DMS53 treated with DMSO at 0.1 percent for 48 hours (cell line): Measurements from ENCODE around the gene OSBP2.
"Not testable (repeated sequence)": the region's sequence is repeated elsewhere in the genome, so short reads cannot be mapped to it uniquely, and the experiment has no call there.

ENCODE experiments used
- DNase-seq: peaks from one replicate; lab custom pipeline; 2025; ENCODE audit not compliant: unreplicated experiment; lab: John Stamatoyannopoulos, UW

The OSBP2 gene

GRCh38 chr22:30679895-30680690 lies 14.6 kb upstream of the OSBP2 start:
- DNase-seq = not testable (repeated sequence)

- DNase-seq = no peak
Measured at GRCh38 chr22:30680991-30681770, 13.5 kb upstream of the OSBP2 start.

- DNase-seq = no peak
Measured at GRCh38 chr22:30681831-30682230, 12.8 kb upstream of the OSBP2 start.

GRCh38 chr22:30685178-30685577 lies 9.5 kb upstream of the OSBP2 start:
- no peak for DNase-seq

- no peak for DNase-seq
Measured at GRCh38 chr22:30687358-30687757, 7.3 kb upstream of the OSBP2 start.

- no peak for DNase-seq
Measured at GRCh38 chr22:30689622-30690021, 5.1 kb upstream of the OSBP2 start.

GRCh38 chr22:30691204-30691603 lies 3.5 kb upstream of the OSBP2 start:
- DNase-seq = no peak

- DNase-seq = peak; percentile 13
Measured at GRCh38 chr22:30694171-30694639, 469 bp upstream of the OSBP2 start.

GRCh38 chr22:30695351-30695851 lies 727 bp downstream of the OSBP2 start:
- DNase-seq = no peak

GRCh38 chr22:30695871-30696655 lies 1.4 kb downstream of the OSBP2 start:
- no peak for DNase-seq

- DNase-seq = no peak
Measured at GRCh38 chr22:30697975-30698374, 3.3 kb downstream of the OSBP2 start.

- DNase-seq = no peak
Measured at GRCh38 chr22:30701872-30702271, 7.2 kb downstream of the OSBP2 start.

- no peak for DNase-seq
Measured at GRCh38 chr22:30702856-30703255, 8.2 kb downstream of the OSBP2 start.

GRCh38 chr22:30704978-30705377 lies 10.3 kb downstream of the OSBP2 start:
- DNase-seq = no peak

GRCh38 chr22:30705710-30706651 lies 11.3 kb downstream of the OSBP2 start:
- no peak for DNase-seq

GRCh38 chr22:30709980-30710379 lies 15.3 kb downstream of the OSBP2 start:
- DNase-seq = not testable (repeated sequence)

- DNase-seq = no peak
Measured at GRCh38 chr22:30712094-30712493, 17.4 kb downstream of the OSBP2 start.

- DNase-seq = no peak
Measured at GRCh38 chr22:30714062-30714461, 19.4 kb downstream of the OSBP2 start.

GRCh38 chr22:30717331-30717921 lies 22.8 kb downstream of the OSBP2 start:
- no peak for DNase-seq

GRCh38 chr22:30717952-30718351 lies 23.3 kb downstream of the OSBP2 start:
- DNase-seq = no peak
